A673 (cell line): ENCODE results near the gene PRR5L.

Experiments used
- CTCF ChIP-seq: fragments of 300-800, 200-600 bp; sonication (generic); conservative IDR thresholded peaks from 2 replicates; pipeline ENCODE4 v1.5.1; 2017; ENCODE audit warnings: low read depth, mild to moderate bottlenecking, antibody characterized with exemption, low read length, moderate library complexity, mixed read lengths
- EZH2 ChIP-seq: fragments of 200-600 bp; sonication (generic); IDR thresholded peaks from 2 replicates; pipeline ENCODE4 v1.6.1; 2017; ENCODE audit warnings: borderline replicate concordance, low read depth, mild to moderate bottlenecking, mixed read lengths, antibody characterized with exemption, low read length; ENCODE audit not compliant: poor library complexity, severe bottlenecking

GRCh38 chr11:36379653-36380052 lies 83.6 kb downstream of the PRR5L start:
- TF ChIP-seq CTCF (no peak), EZH2 (no peak)
